ENCODE results near the gene ITGB2. TPM values are rescaled to one million over a fixed set of nuclear protein-coding genes. Genes with fewer than 3 reads are reported as not detected.

Gene ITGB2
- total RNA-seq, 1 experiment from 2014 or later: 6.0 TPM

GRCh38 chr21:44837537-44837936 lies 83.2 kb downstream of the ITGB2 start:
- Histone ChIP-seq H3K27me3 (ENCODE audit: insufficient read depth, low read depth) (no peaks in the 10 kb centered on the region), H3K36me3 (ENCODE audit: low read depth) (no peaks in the 10 kb centered on the region), H3K79me2 (ENCODE audit: low read depth) (no peaks in the 10 kb centered on the region), H3K27ac (no peak overlapping the region), H3K4me1 (replicated peaks; ENCODE audit: insufficient read depth) (no peaks in the 10 kb centered on the region; the same call in 1 of the 2 replicates), H3K4me3 (no peak overlapping the region), H4K20me1 (ENCODE audit: insufficient read depth) (no peaks in the 10 kb centered on the region; the same call in 1 of the 2 replicates), H2AFZ (no peak overlapping the region), H3F3A (ENCODE audit: insufficient read depth, low read depth) (no peaks in the 10 kb centered on the region), H3K4me2 (no peak overlapping the region), H3K9me2 (ENCODE audit: insufficient read depth) (no peaks in the 10 kb centered on the region), H3K9me3 (ENCODE audit: insufficient read depth, low read depth) (no peaks in the 10 kb centered on the region)
- no TSS peak for BruUV-seq (replicated peaks)
- ChIA-PET POLR2A (ENCODE audit: unreplicated experiment) (no interaction called here), CTCF (interaction anchor here (0.6 kb wide), 1 partner anchor 438 kb away, joined by 3 read pairs; no protein-coding TSS in a partner anchor)
- TF ChIP-seq EZH2 (IDR thresholded peaks at IDR 0.05; ENCODE audit: low read depth) (no peak), CTCF (conservative IDR thresholded peaks at IDR 0.05) (no peak)
- intact Hi-C loops (cut with micrococcal nuclease; ENCODE audit: unreplicated experiment): no loop called here
- no peak for DNase-seq

- H3K4me3 ChIP-seq: no peak overlapping the region
- TF ChIP-seq EZH2 (IDR thresholded peaks at IDR 0.05; ENCODE audit: low read depth) (no peak), CTCF (conservative IDR thresholded peaks at IDR 0.05) (no peak)
- no peak overlapping the region for H3K27ac ChIP-seq
- no peaks in the 10 kb centered on the region; the same call in 1 of the 2 replicates for H4K20me1 ChIP-seq (ENCODE audit: insufficient read depth)
- no peaks in the 10 kb centered on the region for H3K9me2 ChIP-seq (ENCODE audit: insufficient read depth)
- 0 out of 2 replicates have a peak overlapping the region, but pooled peaks have one; percentile 13 for H3K4me2 ChIP-seq
- H3K79me2 ChIP-seq (ENCODE audit: low read depth): no peaks in the 10 kb centered on the region
- POLR2A ChIA-PET (ENCODE audit: unreplicated experiment): no interaction called here
- peak; percentile 49 to 63 for DNase-seq
- H2AFZ ChIP-seq: no peak overlapping the region
- CTCF ChIA-PET: interaction anchor here (0.5 to 0.6 kb wide), 2 partner anchors 439 to 468 kb away, joined by 3 to 12 read pairs; no protein-coding TSS in a partner anchor
- H3K36me3 ChIP-seq (ENCODE audit: low read depth): no peaks in the 10 kb centered on the region
- H3K9me3 ChIP-seq (ENCODE audit: insufficient read depth, low read depth): no peaks in the 10 kb centered on the region
- no peaks in the 10 kb centered on the region for H3K27me3 ChIP-seq (ENCODE audit: insufficient read depth, low read depth)
- H3F3A ChIP-seq (ENCODE audit: insufficient read depth, low read depth): no peaks in the 10 kb centered on the region
- intact Hi-C loops (cut with micrococcal nuclease; ENCODE audit: unreplicated experiment): no loop called here
- no TSS peak for BruUV-seq (replicated peaks)
- no peaks in the 10 kb centered on the region; the same call in 1 of the 2 replicates for H3K4me1 ChIP-seq (replicated peaks; ENCODE audit: insufficient read depth)
Measured at GRCh38 chr21:44836666-44837471, 83.8 kb downstream of the ITGB2 start.

GRCh38 chr21:44836349-44836665 lies 84.4 kb downstream of the ITGB2 start:
- no TSS peak for BruUV-seq (replicated peaks)
- CTCF ChIA-PET: interaction anchor here (0.5 kb wide), 1 partner anchor 467 kb away, joined by 12 read pairs; no protein-coding TSS in a partner anchor

More at GRCh38 chr21:44836349-44836665, 84.4 kb downstream of the ITGB2 start:
- no peaks in the 10 kb centered on the region for H3F3A ChIP-seq (ENCODE audit: insufficient read depth, low read depth)
- no peaks in the 10 kb centered on the region for H3K9me3 ChIP-seq (ENCODE audit: insufficient read depth, low read depth)
- H3K4me2 ChIP-seq: 0 out of 2 replicates have a peak overlapping the region, but pooled peaks have one; percentile 13
- H3K36me3 ChIP-seq (ENCODE audit: low read depth): no peaks in the 10 kb centered on the region
- no peaks in the 10 kb centered on the region; the same call in 1 of the 2 replicates for H3K4me1 ChIP-seq (replicated peaks; ENCODE audit: insufficient read depth)
- H3K79me2 ChIP-seq (ENCODE audit: low read depth): no peaks in the 10 kb centered on the region
- DNase-seq: no peak
- TF ChIP-seq CTCF (conservative IDR thresholded peaks at IDR 0.05) (no peak), EZH2 (IDR thresholded peaks at IDR 0.05; ENCODE audit: low read depth) (no peak)
- H3K27ac ChIP-seq: no peak overlapping the region
- POLR2A ChIA-PET (ENCODE audit: unreplicated experiment): no interaction called here
- no peaks in the 10 kb centered on the region; the same call in 1 of the 2 replicates for H4K20me1 ChIP-seq (ENCODE audit: insufficient read depth)
- intact Hi-C loops (cut with micrococcal nuclease; ENCODE audit: unreplicated experiment): no loop called here
- no peaks in the 10 kb centered on the region for H3K9me2 ChIP-seq (ENCODE audit: insufficient read depth)
- H2AFZ ChIP-seq: no peak overlapping the region
- no peaks in the 10 kb centered on the region for H3K27me3 ChIP-seq (ENCODE audit: insufficient read depth, low read depth)
- H3K4me3 ChIP-seq: no peak overlapping the region

Other genes starting within 250 kb of the ITGB2 start
- gene KRTAP12-1, start 238.7 kb downstream of the ITGB2 start, total RNA-seq (2021): not detected in 2 replicates
- gene KRTAP10-12, start 223.7 kb downstream of the ITGB2 start, total RNA-seq (2021): not detected in 2 replicates
- gene TSPEAR, start 209.3 kb downstream of the ITGB2 start, total RNA-seq (2021): not detected in 2 replicates
- 51.9 and 52.7 TPM in 2 replicates for gene UBE2G2, start 119.1 kb downstream of the ITGB2 start, total RNA-seq (2021)
- 79.6 and 81.5 TPM in 2 replicates for gene SUMO3, start 102.8 kb downstream of the ITGB2 start, total RNA-seq (2021)
- gene PTTG1IP, start 47.2 kb downstream of the ITGB2 start, total RNA-seq (2021): 162 and 174 TPM in 2 replicates
- 22.8 and 30.4 TPM in 2 replicates for gene SLX9, start 19.1 kb upstream of the ITGB2 start, total RNA-seq (2021)
- gene ADARB1, start 153.7 kb upstream of the ITGB2 start, total RNA-seq (2021): 12.1 and 19.1 TPM in 2 replicates